RPMI8226 (cell line): Measurements from ENCODE around the gene PROSER3.
"Not testable (repeated sequence)": the region's sequence is repeated elsewhere in the genome, so short reads cannot be mapped to it uniquely, and the experiment has no call there.

Source experiments
- DNase-seq: peaks from one replicate; pipeline ENCODE4 v3.0.0-alpha.2; 2015

Gene PROSER3

GRCh38 chr19:35722897-35723296 is 35.1 kb upstream of the PROSER3 start:
- DNase-seq = no peak

DNA sequence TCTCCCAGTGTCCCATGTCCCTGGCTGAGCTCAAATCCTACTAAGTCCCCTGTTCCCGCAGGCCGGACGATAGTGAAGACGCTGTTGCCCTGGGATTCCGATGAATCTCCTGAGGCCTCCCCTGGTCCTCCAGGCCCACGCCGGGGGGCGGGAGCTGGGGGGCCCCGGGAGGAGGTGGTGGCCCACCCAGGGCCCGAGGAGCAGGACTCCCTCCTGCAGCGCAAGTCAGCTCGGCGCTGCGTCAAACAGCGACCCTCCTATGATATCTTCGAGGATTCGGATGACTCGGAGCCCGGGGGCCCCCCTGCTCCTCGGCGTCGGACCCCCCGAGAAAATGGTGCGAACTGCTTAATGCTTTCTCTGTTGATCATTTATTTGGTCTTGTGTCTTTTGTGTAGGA is 34.3 kb upstream of the PROSER3 start:
- no peak for DNase-seq

GRCh38 chr19:35724132-35724531 is 33.8 kb upstream of the PROSER3 start:
- not testable (repeated sequence) for DNase-seq

- no peak for DNase-seq
These were observed 33.4 kb upstream of the PROSER3 start for GRCh38 chr19:35724560-35724959.

DNA sequence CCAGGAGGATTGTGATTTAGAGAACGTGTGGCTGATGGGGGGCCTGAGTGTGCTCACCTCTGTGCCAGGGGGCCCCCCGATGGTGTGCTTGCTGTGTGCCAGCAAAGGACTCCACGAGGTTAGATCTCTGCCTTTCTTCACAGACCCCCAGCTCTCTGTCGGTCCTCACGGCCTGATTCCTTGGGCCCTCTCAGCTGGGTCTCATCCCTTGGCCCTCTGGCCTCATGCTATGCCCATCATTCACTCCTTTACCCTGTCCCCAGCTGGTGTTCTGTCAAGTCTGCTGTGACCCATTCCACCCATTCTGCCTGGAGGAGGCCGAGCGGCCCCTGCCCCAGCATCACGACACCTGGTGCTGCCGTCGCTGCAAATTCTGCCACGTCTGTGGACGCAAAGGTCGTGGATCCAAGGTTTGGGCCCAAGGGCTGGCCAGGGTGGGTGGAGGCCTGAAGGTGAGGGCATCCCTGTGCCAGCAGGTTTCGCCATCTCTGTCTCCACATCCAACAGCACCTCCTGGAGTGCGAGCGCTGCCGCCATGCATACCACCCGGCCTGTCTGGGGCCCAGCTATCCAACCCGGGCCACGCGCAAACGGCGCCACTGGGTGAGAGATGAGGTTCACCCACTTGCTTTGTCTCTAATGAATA is 32.6 kb upstream of the PROSER3 start:
- DNase-seq = no peak

GRCh38 chr19:35727053-35727955 is 30.7 kb upstream of the PROSER3 start:
- DNase-seq = no peak

- no peak for DNase-seq
These were observed 29.8 kb upstream of the PROSER3 start for GRCh38 chr19:35727956-35728706.

DNA sequence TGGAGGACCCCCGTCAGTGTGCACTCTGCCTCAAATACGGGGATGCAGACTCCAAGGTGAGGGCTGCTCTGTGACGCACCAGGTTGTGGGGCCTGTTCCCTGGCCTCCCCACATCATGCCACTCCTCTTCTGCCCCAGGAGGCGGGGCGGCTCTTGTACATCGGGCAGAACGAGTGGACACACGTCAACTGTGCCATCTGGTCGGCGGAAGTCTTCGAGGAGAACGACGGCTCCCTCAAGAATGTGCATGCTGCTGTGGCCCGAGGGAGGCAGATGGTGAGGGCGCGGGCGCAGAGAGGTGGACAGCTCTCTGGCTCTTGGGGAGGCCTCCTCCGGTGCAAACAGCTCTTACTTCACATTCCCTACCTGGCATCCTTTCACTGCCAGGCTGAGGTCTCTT is 29.0 kb upstream of the PROSER3 start:
- DNase-seq = no peak

GRCh38 chr19:35729763-35730162 is 28.2 kb upstream of the PROSER3 start:
- no peak for DNase-seq

GRCh38 chr19:35730326-35730725 is 27.6 kb upstream of the PROSER3 start:
- no peak for DNase-seq

- DNase-seq = no peak
These were observed 26.6 kb upstream of the PROSER3 start for GRCh38 chr19:35731353-35731752.

DNA sequence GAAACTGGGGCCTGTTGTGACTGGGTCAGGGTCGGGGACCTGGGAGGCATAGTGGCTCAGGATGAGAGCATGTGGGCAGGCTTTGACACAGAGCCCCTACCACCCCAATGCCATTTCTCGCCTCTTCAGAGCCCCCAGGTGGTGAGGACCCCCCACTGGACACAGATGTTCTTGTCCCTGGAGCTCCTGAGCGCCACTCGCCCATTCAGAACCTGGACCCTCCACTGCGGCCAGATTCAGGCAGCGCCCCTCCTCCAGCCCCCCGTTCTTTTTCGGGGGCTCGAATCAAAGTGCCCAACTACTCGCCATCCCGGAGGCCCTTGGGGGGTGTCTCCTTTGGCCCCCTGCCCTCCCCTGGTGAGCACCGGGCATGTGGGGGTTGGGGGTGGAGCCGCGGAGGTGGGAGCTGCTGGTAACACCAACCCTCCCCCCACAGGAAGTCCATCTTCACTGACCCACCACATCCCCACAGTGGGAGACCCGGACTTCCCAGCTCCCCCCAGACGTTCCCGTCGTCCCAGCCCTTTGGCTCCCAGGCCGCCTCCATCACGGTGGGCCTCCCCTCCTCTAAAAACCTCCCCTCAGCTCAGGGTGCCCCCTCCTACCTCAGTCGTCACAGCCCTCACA is 26.1 kb upstream of the PROSER3 start:
- no peak for DNase-seq

DNA sequence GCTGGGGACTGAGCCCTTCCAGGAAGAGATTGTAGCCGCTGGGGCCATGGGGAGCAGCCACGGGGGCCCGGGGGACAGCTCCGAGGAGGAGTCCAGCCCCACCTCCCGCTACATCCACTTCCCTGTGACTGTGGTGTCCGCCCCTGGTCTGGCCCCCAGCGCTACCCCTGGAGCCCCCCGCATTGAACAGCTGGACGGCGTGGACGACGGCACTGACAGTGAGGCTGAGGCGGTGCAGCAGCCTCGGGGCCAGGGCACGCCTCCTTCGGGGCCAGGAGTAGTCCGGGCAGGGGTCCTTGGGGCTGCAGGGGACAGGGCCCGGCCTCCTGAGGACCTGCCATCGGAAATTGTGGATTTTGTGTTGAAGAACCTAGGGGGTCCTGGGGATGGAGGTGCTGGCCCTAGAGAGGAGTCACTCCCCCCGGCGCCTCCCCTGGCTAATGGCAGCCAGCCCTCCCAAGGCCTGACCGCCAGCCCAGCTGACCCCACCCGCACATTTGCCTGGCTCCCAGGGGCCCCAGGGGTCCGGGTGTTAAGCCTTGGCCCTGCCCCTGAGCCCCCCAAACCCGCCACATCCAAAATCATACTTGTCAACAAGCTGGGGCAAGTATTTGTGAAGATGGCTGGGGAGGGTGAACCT is 25.3 kb upstream of the PROSER3 start:
- DNase-seq = no peak

GRCh38 chr19:35733180-35734125 is 24.5 kb upstream of the PROSER3 start:
- DNase-seq = no peak

DNA sequence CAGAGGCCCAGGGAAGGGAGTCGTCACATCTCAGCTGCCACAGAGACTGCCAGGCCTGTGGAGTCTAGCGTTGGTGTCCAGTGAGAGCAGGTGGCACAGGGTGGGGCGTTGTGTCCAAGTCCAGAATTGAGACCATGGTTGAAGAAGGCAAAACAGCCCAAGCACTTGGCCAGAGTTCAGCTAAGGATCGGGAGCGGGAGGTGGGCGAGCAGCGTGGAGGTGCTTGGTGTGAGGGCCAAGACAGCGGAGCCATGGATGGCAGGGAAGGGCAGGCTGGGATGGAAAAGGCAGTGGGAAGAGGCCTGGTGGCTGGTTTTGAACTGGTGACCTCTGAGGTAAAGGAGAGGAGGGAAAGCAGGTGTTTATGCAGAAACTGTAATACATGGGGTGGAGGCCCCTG is 23.7 kb upstream of the PROSER3 start:
- no peak for DNase-seq

DNA sequence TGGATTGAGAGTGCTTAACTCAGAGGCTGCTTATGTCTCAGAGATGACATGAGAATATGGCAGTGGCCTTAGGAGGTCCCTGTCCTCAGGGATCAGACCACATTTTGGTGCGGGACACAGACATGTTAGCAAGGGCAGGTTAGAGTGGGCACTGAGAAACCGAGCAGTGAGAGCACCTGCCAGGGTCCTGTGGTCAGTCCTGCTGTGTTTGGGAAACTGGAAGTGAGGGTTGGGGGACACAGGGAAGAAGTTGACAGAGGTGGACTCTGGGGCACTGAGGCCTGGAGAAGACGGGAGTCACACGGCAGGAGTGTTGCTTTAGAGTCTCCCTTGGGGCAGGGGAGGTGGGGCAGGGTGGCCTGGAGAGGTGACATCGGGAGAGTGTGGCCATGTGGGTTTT is 23.1 kb upstream of the PROSER3 start:
- no peak for DNase-seq

DNA sequence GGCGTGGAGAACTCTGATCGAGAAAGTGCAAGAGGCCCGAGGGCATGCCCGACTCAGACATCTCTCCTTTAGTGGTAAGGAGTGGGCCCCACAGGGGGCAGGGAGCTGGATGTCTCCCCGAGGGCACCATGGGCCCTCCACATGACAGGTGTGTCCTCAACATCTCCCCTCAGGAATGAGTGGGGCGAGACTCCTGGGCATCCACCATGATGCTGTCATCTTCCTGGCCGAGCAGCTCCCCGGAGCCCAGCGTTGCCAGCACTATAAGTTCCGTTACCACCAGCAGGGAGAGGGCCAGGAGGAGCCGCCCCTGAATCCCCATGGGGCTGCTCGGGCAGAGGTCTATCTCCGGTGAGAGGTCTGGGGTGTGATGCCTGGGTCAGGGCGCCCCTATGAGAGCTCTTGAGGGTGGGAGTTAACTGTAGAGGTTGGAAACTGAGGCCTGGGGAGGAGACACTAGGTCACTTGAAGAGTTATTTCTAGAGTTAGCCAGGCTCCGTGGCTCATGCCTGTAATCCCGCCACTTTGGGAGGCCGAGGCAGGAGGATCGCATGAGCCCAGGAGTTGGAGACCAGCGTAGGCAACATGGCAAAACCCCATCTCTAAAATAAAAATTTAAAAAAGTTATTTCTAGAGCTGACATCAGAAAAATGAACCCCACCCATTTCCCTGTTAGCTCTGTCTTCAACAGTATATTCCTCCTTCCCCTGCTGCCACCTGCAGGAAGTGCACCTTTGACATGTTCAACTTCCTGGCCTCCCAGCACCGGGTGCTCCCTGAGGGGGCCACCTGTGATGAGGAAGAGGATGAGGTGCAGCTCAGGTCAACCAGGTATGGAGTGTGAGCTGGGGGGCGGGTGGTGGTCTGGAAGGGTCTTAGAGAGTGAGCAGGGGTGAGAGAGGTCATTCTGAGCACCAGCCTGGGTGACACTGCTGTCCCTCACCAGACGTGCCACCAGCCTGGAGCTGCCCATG is 20.8 kb upstream of the PROSER3 start:
- no peak for DNase-seq

DNA sequence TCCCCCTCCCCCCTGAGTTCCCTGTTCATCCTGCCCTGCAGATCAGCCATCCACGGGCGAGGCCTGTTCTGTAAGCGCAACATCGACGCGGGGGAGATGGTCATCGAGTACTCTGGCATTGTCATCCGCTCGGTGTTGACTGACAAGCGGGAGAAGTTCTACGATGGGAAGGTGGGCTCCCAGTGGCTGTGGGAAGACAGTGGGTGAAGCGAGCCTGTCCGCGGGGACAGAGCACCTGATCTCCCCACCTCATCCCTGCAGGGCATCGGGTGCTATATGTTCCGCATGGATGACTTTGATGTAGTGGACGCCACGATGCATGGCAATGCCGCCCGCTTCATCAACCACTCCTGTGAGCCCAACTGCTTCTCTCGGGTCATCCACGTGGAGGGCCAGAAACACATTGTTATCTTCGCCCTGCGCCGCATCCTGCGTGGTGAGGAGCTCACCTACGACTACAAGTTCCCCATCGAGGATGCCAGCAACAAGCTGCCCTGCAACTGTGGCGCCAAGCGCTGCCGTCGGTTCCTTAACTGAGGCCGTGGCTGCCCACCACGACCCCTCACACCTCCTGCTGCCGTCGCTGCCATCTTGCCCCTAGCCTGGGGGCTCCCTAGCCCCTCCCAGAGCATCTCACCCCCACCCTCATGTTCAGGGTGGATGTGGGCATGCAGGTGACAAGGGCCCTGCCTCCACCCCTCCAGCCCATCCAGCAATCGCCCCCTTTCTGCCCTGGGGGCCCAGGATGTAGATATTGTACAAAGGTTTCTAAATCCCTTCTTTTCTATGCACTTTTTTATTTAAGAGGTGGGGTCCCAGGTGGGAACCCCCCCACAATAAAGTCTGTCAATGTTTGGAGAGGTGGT is 19.7 kb upstream of the PROSER3 start:
- no peak for DNase-seq

GRCh38 chr19:35738887-35739229 is 19.1 kb upstream of the PROSER3 start:
- no peak for DNase-seq
